Epithelial cell of proximal tubule (primary cell): ENCODE results near the gene TAF4B. TPM values are rescaled to one million over a fixed set of nuclear protein-coding genes. Genes with fewer than 3 reads are reported as not detected.
A peak's percentile ranks its signal among the peaks of the same experiment; 100 is the strongest.

Source experiments
- DNase-seq: peaks from one replicate; pipeline ENCODE4 v3.0.0-alpha.2; 2011; ENCODE audit warnings: low read depth
- H3K4me3 ChIP-seq: 2 replicates; pipeline ENCODE4 v1.5.1; 2011; ENCODE audit warnings: low read depth, mild to moderate bottlenecking, low read length
- total RNA-seq: library from RNA; depleted of rRNA; stranded (reverse); fragments of >200 nt; gene quantifications from 2 replicates; pipeline ENCODE4 v1.2.3, GENCODE V29; 2015
- TF ChIP-seq, protein P1 (sequence below): conservative IDR thresholded peaks from 2 replicates; pipeline ENCODE4 v1.5.1; 2012; ENCODE audit warnings: low read depth, mild to moderate bottlenecking, low read length

Gene TAF4B
- total RNA-seq, 1 donor from 2014 or later, result 5.7 TPM

DNA sequence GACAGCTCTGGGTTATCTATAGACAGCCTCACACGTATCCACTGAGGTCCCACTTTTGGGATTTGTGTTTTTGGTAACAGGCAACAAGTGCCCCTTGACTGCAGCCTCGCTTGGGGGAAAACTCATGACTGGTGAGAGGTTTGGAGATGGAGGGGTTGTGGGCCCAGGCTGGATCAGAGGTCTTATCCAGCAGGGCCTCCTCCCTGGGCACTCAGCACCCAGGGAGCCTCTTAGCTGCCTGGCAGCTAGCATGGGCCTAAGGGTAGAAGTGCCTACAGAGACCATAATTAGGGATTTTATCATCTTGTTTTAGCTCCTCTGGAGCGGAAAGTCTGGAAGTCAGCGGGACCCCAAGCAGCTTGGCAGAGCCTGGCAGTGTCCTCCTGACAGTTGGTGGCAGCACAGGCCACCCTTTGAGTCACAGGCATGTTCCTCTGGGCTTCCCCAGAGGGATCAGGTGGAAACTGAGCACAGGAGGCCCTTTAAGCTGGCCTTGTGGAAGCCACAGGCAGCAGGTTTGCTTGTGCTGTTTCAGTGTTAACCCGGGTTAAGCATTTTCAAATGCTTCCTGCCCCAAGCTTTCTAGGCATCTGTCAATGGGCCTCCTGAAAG is 179.1 kb downstream of the TAF4B start:
- TF ChIP-seq, protein P1, sequence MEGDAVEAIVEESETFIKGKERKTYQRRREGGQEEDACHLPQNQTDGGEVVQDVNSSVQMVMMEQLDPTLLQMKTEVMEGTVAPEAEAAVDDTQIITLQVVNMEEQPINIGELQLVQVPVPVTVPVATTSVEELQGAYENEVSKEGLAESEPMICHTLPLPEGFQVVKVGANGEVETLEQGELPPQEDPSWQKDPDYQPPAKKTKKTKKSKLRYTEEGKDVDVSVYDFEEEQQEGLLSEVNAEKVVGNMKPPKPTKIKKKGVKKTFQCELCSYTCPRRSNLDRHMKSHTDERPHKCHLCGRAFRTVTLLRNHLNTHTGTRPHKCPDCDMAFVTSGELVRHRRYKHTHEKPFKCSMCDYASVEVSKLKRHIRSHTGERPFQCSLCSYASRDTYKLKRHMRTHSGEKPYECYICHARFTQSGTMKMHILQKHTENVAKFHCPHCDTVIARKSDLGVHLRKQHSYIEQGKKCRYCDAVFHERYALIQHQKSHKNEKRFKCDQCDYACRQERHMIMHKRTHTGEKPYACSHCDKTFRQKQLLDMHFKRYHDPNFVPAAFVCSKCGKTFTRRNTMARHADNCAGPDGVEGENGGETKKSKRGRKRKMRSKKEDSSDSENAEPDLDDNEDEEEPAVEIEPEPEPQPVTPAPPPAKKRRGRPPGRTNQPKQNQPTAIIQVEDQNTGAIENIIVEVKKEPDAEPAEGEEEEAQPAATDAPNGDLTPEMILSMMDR, result peak; percentile 78
- DNase-seq, result peak; percentile 20

DNA sequence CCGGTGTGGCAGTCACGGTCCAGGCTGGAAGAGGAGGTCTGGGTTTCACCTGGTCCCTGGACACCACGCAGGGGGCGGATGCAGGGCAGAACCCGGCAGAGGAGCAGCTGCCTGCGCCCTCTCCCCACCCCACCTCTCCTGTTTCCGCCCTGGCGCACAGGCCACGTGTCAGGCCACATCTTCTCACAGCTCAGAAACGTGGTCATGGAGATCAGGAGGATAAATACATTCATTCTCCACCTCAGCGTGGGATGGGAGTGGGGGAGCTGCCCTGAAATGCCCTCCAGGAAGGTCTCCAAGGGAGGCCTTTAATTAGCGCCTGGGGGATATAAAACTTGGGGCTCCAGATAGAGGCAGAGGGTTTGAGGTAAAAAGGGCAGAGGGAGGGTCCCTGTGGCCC is 180.1 kb downstream of the TAF4B start:
- TF ChIP-seq, protein P1, result no peak
- no peak overlapping the region for H3K4me3 ChIP-seq
- DNase-seq, result no peak

More for the DNA sequence above, 179.1 kb downstream of the TAF4B start:
- no peak overlapping the region for H3K4me3 ChIP-seq

DNA sequence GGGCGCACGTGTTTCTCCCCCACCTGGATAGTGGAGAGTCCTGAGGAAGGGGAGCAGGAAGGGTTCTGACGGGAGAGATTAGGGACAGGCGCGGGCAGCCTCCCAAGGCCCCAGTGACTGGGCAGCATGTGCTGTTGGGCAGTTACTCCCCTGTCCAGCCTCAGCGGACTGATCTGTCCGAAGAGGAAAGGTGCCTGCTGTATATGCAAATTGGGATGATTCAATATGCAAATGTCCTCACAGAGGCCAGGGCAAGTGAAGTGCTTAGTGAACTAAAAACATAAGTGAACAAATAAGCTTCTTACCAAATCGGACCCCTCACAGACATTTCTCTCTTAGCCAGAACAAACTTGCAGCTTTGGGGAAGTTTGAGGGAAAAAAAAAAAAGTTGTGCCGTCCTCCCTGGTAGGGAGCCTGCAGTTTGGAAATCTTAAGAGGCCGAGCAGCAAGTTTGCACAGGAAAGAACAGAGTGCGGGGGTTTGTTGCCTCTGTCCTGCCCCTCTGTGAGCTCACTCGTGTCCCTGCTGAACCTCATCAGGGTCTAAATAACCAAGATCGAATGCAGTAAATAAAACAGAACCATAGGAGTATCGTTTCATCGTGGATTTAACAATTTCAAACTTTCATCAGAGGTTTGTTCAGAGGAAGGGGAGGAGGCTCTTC is 180.7 kb downstream of the TAF4B start:
- no peak overlapping the region for H3K4me3 ChIP-seq
- TF ChIP-seq, protein P1, result no peak
- DNase-seq, result no peak

DNA sequence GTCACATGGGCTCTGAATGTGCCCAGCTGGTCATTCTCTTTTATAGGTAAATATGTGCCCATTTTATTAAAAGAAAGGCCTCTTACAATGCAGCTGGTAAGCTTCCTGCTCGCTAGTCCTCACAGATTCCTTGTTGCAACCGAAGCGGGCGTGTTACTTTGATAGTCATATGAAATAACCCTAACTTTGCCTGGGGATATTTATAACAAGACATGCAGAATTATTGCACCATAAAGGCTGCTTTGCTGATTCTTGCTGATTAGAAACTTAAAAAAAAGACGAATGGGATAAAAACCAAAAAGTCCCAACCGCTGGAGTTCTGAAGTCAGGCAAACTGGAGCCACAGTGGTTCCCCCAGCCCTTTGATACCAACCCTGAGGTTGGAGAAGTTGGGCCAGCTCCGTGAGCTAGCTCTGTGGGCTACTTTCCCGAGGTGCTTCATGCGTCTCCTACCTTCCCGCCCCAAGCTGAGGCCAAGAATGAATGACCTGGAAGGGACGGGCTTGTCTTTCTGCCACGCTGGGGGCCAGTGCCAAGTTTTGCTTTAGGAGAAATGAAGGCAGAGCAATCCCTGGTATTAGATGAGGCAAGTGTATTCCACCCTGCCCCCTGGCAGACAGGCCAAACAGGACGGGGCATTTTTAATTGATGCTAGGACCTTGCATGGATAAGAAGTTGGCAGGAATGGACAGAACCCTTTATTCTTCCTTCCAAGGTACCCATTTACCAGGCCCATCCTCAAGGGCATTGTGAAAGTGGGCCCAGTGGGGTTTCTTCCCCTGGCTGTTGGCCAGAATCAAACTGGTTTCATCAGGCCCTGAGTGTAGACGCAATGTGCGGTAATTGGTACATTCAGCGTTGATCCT is 181.7 kb downstream of the TAF4B start:
- TF ChIP-seq, protein P1, result no peak
- H3K4me3 ChIP-seq, result no peak overlapping the region
- no peak for DNase-seq

DNA sequence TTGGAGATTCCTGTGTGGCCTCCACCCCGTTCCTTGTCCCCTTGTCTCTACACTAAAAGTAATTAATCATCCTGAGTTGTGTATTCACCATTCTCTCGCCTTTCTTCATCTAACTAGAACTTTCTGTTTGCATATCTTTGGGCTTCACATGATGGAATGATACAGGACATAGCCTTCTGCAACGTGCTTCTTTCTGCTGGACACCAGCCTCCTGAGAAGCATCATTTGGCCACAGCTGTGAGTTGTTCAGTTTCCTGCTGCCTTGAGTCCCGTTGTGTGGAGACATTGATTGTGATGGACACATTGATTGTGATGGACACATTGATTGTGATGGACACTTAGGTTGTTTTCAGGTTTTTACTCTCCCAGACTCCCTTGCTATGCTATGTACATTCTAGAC is 182.8 kb downstream of the TAF4B start:
- no peak overlapping the region for H3K4me3 ChIP-seq
- TF ChIP-seq, protein P1, result no peak
- no peak for DNase-seq

DNA sequence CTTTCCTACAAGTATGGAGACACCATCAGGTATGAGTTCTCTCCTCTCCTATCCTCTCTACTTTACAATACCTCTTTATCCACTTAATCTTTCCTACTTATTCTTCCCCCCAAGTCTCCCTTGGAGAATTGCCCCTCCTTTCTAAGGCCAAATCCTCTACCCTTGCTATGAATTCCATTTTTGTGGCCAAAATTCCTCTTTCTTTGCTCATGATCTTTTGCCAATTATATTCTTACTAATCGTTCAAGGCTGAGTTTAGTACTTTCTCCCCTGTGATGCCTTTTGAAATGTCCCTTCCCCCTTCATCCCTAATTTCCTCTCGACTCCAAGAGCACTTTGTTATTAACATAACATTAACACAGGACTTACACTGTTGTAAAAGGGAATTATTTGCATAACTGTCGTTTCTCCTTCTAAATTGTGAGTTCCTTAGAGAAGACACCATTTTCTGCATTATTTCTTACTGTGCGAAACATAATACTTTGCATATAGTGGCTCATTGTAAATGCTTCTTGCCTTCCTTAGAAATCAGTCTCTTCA is 188.7 kb downstream of the TAF4B start:
- TF ChIP-seq, protein P1, result no peak
- no peak for DNase-seq
- no peak overlapping the region for H3K4me3 ChIP-seq
